ENCODE data around the gene PXK. TPM values are rescaled to one million over a fixed set of nuclear protein-coding genes. Genes with fewer than 3 reads are reported as not detected.

PXK gene
- total RNA-seq, 4 donors from 2014 or later = 28.2 to 35.3 (median 30.3) TPM

- DNase-seq (ENCODE audit: extremely low spot score) = no peak
- intact Hi-C loops (cut with DNase I) = no loop called here
- Histone ChIP-seq H3K36me3 (peaks cover 0 to 10% (median 2%) of the 10 kb centered on the region in 4 donors), H3K4me3 (no peak overlapping the region), H3K4me1 (peaks cover 0 to 37% (median 18%) of the 10 kb centered on the region in 4 donors), H3K9me3 (no peaks in the 10 kb centered on the region), H3K27me3 (no peaks in the 10 kb centered on the region), H3K27ac (replicated peaks in 1 of 4) (no peak overlapping the region)
- 72% methylated on average over 5 of the region's 5 CpGs for WGBS
- TF ChIP-seq POLR2AphosphoS5 (IDR thresholded peaks at IDR 0.05) (no peak), POLR2A (IDR thresholded peaks at IDR 0.05; ENCODE audit: low read depth) (no peak), CTCF (IDR thresholded peaks at IDR 0.05) (no peak), EP300 (IDR thresholded peaks at IDR 0.05) (no peak)
These were observed 10.0 kb downstream of the PXK start for GRCh38 chr3:58342676-58343075.

- Histone ChIP-seq H3K27me3 (no peaks in the 10 kb centered on the region), H3K4me3 (no peak overlapping the region), H3K36me3 (peaks cover 0 to 7% (median 2%) of the 10 kb centered on the region in 4 donors), H3K27ac (replicated peaks in 1 of 4) (no peak overlapping the region), H3K4me1 (peaks cover 3 to 45% (median 30%) of the 10 kb centered on the region in 4 donors), H3K9me3 (no peaks in the 10 kb centered on the region)
- no peak for DNase-seq (ENCODE audit: extremely low spot score)
- no peak for TF ChIP-seq CTCF (IDR thresholded peaks at IDR 0.05)
- no peak for TF ChIP-seq POLR2AphosphoS5 (IDR thresholded peaks at IDR 0.05)
- TF ChIP-seq POLR2A (IDR thresholded peaks at IDR 0.05; ENCODE audit: low read depth) = no peak
- TF ChIP-seq EP300 (IDR thresholded peaks at IDR 0.05) = no peak
- intact Hi-C loops (cut with DNase I) = no loop called here
- WGBS = 95% methylated on average over 4 of the region's 4 CpGs
These were observed 12.8 kb downstream of the PXK start for GRCh38 chr3:58345457-58345856.

- peaks cover 0 to 3% (median 0%) of the 10 kb centered on the region in 4 donors for H3K36me3 ChIP-seq
- 50% methylated on average over 2 of the region's 2 CpGs for WGBS
- no peaks in the 10 kb centered on the region for H3K9me3 ChIP-seq
- H3K27me3 ChIP-seq = no peaks in the 10 kb centered on the region
- H3K4me3 ChIP-seq = no peak overlapping the region
- peaks cover 3 to 50% (median 32%) of the 10 kb centered on the region in 4 donors for H3K4me1 ChIP-seq
- no peak for TF ChIP-seq POLR2AphosphoS5 (IDR thresholded peaks at IDR 0.05)
- no peak for TF ChIP-seq EP300 (IDR thresholded peaks at IDR 0.05)
- TF ChIP-seq POLR2A (IDR thresholded peaks at IDR 0.05; ENCODE audit: low read depth) = no peak
- no peak for TF ChIP-seq CTCF (IDR thresholded peaks at IDR 0.05)
- H3K27ac ChIP-seq (replicated peaks in 1 of 4) = no peak overlapping the region
- intact Hi-C loops (cut with DNase I) = no loop called here
- DNase-seq (ENCODE audit: extremely low spot score) = no peak
These were observed 13.7 kb downstream of the PXK start for GRCh38 chr3:58346368-58346767.

GRCh38 chr3:58347984-58348383, 15.3 kb downstream of the PXK start:
- Histone ChIP-seq H3K27ac (replicated peaks in 1 of 4) (no peak overlapping the region), H3K27me3 (no peaks in the 10 kb centered on the region), H3K4me3 (no peak overlapping the region), H3K9me3 (no peaks in the 10 kb centered on the region), H3K4me1 (peaks cover 3 to 39% (median 27%) of the 10 kb centered on the region in 4 donors), H3K36me3 (no peaks in the 10 kb centered on the region)
- TF ChIP-seq POLR2A (IDR thresholded peaks at IDR 0.05; ENCODE audit: low read depth) = no peak
- TF ChIP-seq CTCF (IDR thresholded peaks at IDR 0.05) = no peak
- no peak for TF ChIP-seq POLR2AphosphoS5 (IDR thresholded peaks at IDR 0.05)
- TF ChIP-seq EP300 (IDR thresholded peaks at IDR 0.05) = no peak
- intact Hi-C loops (cut with DNase I) = no loop called here
- 88% methylated on average over 7 of the region's 7 CpGs for WGBS
- no peak for DNase-seq (ENCODE audit: extremely low spot score)
